GM23338 (cell line): ENCODE measurements around the gene CAST.

Experiments used
- CTCF ChIP-seq, 2 experiments: fragments of 200-600 bp in 1 of 2; sonication (generic) in 1 of 2; conservative IDR thresholded peaks; 2 replicates each; pipeline versions ENCODE4 v1.5.1 to v1.6.1; 2016 to 2017; ENCODE audit warnings: antibody characterized with exemption in 2 of 2, low read depth in 2 of 2, mild to moderate bottlenecking in 2 of 2, moderate library complexity in 1 of 2
- EZH2phosphoT487 ChIP-seq: fragments of 200-600 bp; sonication (generic); IDR thresholded peaks from one replicate; pipeline ENCODE4 v1.8.1; 2018; ENCODE audit warnings: antibody characterized with exemption; ENCODE audit not compliant: unreplicated experiment
- REST ChIP-seq: IDR thresholded peaks from one replicate; pipeline ENCODE4 v1.6.1; 2018; ENCODE audit warnings: antibody characterized with exemption; ENCODE audit not compliant: unreplicated experiment

- TF ChIP-seq CTCF (conservative IDR thresholded peaks at IDR 0.05; ENCODE audit: low read depth in 2 of 2) (no peak), EZH2phosphoT487 (no peak), REST (no peak)
Measured at GRCh38 chr5:96661855-96662724, at the start of gene CAST.
